Measurements from ENCODE around the gene LYPD8. TPM values are rescaled to one million over a fixed set of nuclear protein-coding genes. Genes with fewer than 3 reads are reported as not detected.

The LYPD8 gene
- total and polyA plus RNA-seq, 9 of the 15 experiments (the other 6 are each of a cell fraction or from before 2014, with no cell fraction given) = 0.50 to 2.1 (median 1.3) TPM

- H3K27ac ChIP-seq (ENCODE audit: extremely low read depth, low read depth, low read length) = no peak overlapping the region
- H3K9ac ChIP-seq (ENCODE audit: insufficient read depth in 1 of 2, low read depth in 2 of 2, low read length in 2 of 2) = no peak overlapping the region
- intact Hi-C loops (cut with micrococcal nuclease) (no loop called here), in situ Hi-C loops (cut with MboI) (no loop called here)
- no peak overlapping the region for H3K4me3 ChIP-seq
- 2% methylated on average over 16 of the region's 16 CpGs for WGBS (ENCODE audit: insufficient coverage, low coverage, missing lambda C conversion rate)
- no peak overlapping the region for H3K4me2 ChIP-seq (ENCODE audit: insufficient read depth, low read length)
- ChIA-PET POLR2A (interaction anchor here (0.6 to 1.3 kb wide), 2 partner anchors 22 to 101 kb away, joined by 3 to 4 read pairs; no protein-coding TSS in a partner anchor), CTCF (ENCODE audit: low intra/inter-chr PET ratio) (no interaction called here)
- TF ChIP-seq RUNX1 (IDR thresholded peaks at IDR 0.05; ENCODE audit: low read depth) (no peak), ZNF217 (CRISPR knock-in tag; IDR thresholded peaks at IDR 0.05) (no peak), EHMT2 (IDR thresholded peaks at IDR 0.05) (no peak), PHB2 (IDR thresholded peaks at IDR 0.05; ENCODE audit: low read depth) (no peak), ZNF212 (CRISPR knock-in tag; IDR thresholded peaks at IDR 0.05) (no peak), MAFF (IDR thresholded peaks at IDR 0.05; ENCODE audit: low read length) (no peak), CEBPG (CRISPR knock-in tag; IDR thresholded peaks at IDR 0.05) (no peak), CEBPG (tag; conservative IDR thresholded peaks at IDR 0.05 in 1 of 2, IDR thresholded peaks at IDR 0.05 in 1 of 2) (no peak), ETS2 (tag; IDR thresholded peaks at IDR 0.05; ENCODE audit: borderline replicate concordance, poor library complexity, severe bottlenecking) (no peak)
- H3K9me1 ChIP-seq (ENCODE audit: control insufficient read depth, insufficient read depth, low read length) = no peaks in the 10 kb centered on the region
- no peak for ATAC-seq
- BruUV-seq (replicated peaks) = no TSS peak
- H3K9me3 ChIP-seq (replicated peaks; ENCODE audit: control insufficient read depth, insufficient read depth, low read depth, low read length) = no peaks in the 10 kb centered on the region
- H3K36me3 ChIP-seq (ENCODE audit: control insufficient read depth, insufficient read depth, low read length) = no peaks in the 10 kb centered on the region
- FAIRE-seq = no peak
- no peaks in the 10 kb centered on the region; a peak in 1 of 5 replicates for H3K4me1 ChIP-seq (replicated peaks in 1 of 2; ENCODE audit: control insufficient read depth in 2 of 2, insufficient read depth in 2 of 2, low read length in 2 of 2)
- H3K27me3 ChIP-seq (ENCODE audit: control insufficient read depth in 2 of 2, insufficient read depth in 2 of 2, low read length in 2 of 2) = peaks cover 0 to 16% of the 10 kb centered on the region in 2 experiments; a peak in 3 of 5 replicates
- no peak overlapping the region for H2AFZ ChIP-seq (ENCODE audit: low read depth, low read length)
- no peaks in the 10 kb centered on the region for H3K79me2 ChIP-seq (ENCODE audit: control insufficient read depth, insufficient read depth, low read length)
- no peaks in the 10 kb centered on the region for H4K20me1 ChIP-seq (replicated peaks; ENCODE audit: control insufficient read depth, insufficient read depth, low read length)
- no peak for DNase-seq (ENCODE audit: extremely low read depth in 1 of 4, low spot score in 3 of 4)
Observed at GRCh38 chr1:248782416-248783141, 27.0 kb upstream of the LYPD8 start.

All from K562 (cell line).